ENCODE data around the gene FAM222A. TPM values are rescaled to one million over a fixed set of nuclear protein-coding genes. Genes with fewer than 3 reads are reported as not detected.

The FAM222A gene
- total RNA-seq, 4 donors from 2014 or later, result 7.0 to 24.3 (median 13.5) TPM

GRCh38 chr12:109756457-109756856 lies 42.8 kb downstream of the FAM222A start:
- in situ Hi-C loops (cut with MboI; ENCODE audit: low sequenced_read_pairs in 4 of 4), result no loop called here
- H3K27ac ChIP-seq, result no peak overlapping the region
- no peak overlapping the region for H3K4me3 ChIP-seq
- intact Hi-C loops (cut with DNase I; ENCODE audit: low total_unique reads), result no loop called here
- H3K4me1 ChIP-seq, result no peaks in the 10 kb centered on the region
- DNase-seq (no peak), ATAC-seq (no peak)
- H3K36me3 ChIP-seq, result no peaks in the 10 kb centered on the region
- H3K27me3 ChIP-seq, result no peaks in the 10 kb centered on the region
- H3K9me3 ChIP-seq, result no peaks in the 10 kb centered on the region
- no peak for TF ChIP-seq POLR2A (IDR thresholded peaks at IDR 0.05)
- TF ChIP-seq CTCF (IDR thresholded peaks at IDR 0.05 in 4 of 5, conservative IDR thresholded peaks at IDR 0.05 in 1 of 5), result no peak

- no peak overlapping the region for H3K27ac ChIP-seq
- TF ChIP-seq POLR2A (IDR thresholded peaks at IDR 0.05) (no peak), CTCF (IDR thresholded peaks at IDR 0.05 in 4 of 5, conservative IDR thresholded peaks at IDR 0.05 in 1 of 5) (no peak)
- DNase-seq (no peak), ATAC-seq (no peak)
- intact Hi-C loops (cut with DNase I; ENCODE audit: low total_unique reads) (no loop called here), in situ Hi-C loops (cut with MboI; ENCODE audit: low sequenced_read_pairs in 4 of 4) (no loop called here)
- H3K9me3 ChIP-seq, result no peaks in the 10 kb centered on the region
- no peaks in the 10 kb centered on the region for H3K27me3 ChIP-seq
- H3K4me1 ChIP-seq, result no peaks in the 10 kb centered on the region
- no peak overlapping the region for H3K4me3 ChIP-seq
- H3K36me3 ChIP-seq, result no peaks in the 10 kb centered on the region
Observed at GRCh38 chr12:109757671-109758265, 44.1 kb downstream of the FAM222A start.

- Histone ChIP-seq H3K4me1 (no peaks in the 10 kb centered on the region), H3K36me3 (no peaks in the 10 kb centered on the region), H3K27me3 (no peaks in the 10 kb centered on the region), H3K4me3 (no peak overlapping the region), H3K27ac (no peak overlapping the region), H3K9me3 (no peaks in the 10 kb centered on the region)
- ATAC-seq, result no peak
- intact Hi-C loops (cut with DNase I; ENCODE audit: low total_unique reads) (no loop called here), in situ Hi-C loops (cut with MboI; ENCODE audit: low sequenced_read_pairs in 4 of 4) (no loop called here)
- DNase-seq, result no peak
- no peak for TF ChIP-seq POLR2A (IDR thresholded peaks at IDR 0.05)
- no peak for TF ChIP-seq CTCF (IDR thresholded peaks at IDR 0.05 in 4 of 5, conservative IDR thresholded peaks at IDR 0.05 in 1 of 5)
Observed at GRCh38 chr12:109758426-109759420, 45.1 kb downstream of the FAM222A start.

- in situ Hi-C loops (cut with MboI; ENCODE audit: low sequenced_read_pairs in 4 of 4) (no loop called here), intact Hi-C loops (cut with DNase I; ENCODE audit: low total_unique reads) (no loop called here)
- Histone ChIP-seq H3K36me3 (no peaks in the 10 kb centered on the region), H3K4me1 (no peaks in the 10 kb centered on the region), H3K27ac (no peak overlapping the region), H3K27me3 (no peaks in the 10 kb centered on the region), H3K4me3 (no peak overlapping the region), H3K9me3 (no peaks in the 10 kb centered on the region)
- DNase-seq, result no peak
- ATAC-seq, result no peak
- TF ChIP-seq POLR2A (IDR thresholded peaks at IDR 0.05) (no peak), CTCF (IDR thresholded peaks at IDR 0.05 in 4 of 5, conservative IDR thresholded peaks at IDR 0.05 in 1 of 5) (no peak)
Observed at GRCh38 chr12:109759595-109759994, 46.0 kb downstream of the FAM222A start.

Measured in gastrocnemius medialis (tissue), 4 donors.